T-helper 1 cell treated with Interleukin-12 subunit alpha and Interleukin-12 subunit beta and Interleukin-4 antibody, amounts not matched to agents 30 μg/mL and 1 μg/mL, for 36 hours (primary cell): ENCODE measurements around the gene ZNF23.
A peak's percentile ranks its signal among the peaks of the same experiment; 100 is the strongest.

Experiments used
- H3K27ac Mint-ChIP-seq: one replicate; pipeline ENCODE4 v1.8.0; 2021; ENCODE audit warnings: mild to moderate bottlenecking, mixed read lengths
- H3K27me3 Mint-ChIP-seq: one replicate; pipeline ENCODE4 v1.8.0; 2021; ENCODE audit warnings: low read depth, mixed read lengths
- H3K36me3 Mint-ChIP-seq: one replicate; pipeline ENCODE4 v1.8.0; 2021; ENCODE audit warnings: low read depth, mixed read lengths
- H3K4me1 Mint-ChIP-seq: one replicate; pipeline ENCODE4 v1.8.0; 2021; ENCODE audit warnings: low read depth, mixed read lengths
- H3K4me3 Mint-ChIP-seq: one replicate; pipeline ENCODE4 v1.8.0; 2021; ENCODE audit warnings: mild to moderate bottlenecking, moderate library complexity, mixed read lengths
- H3K9me3 Mint-ChIP-seq: one replicate; pipeline ENCODE4 v1.8.0; 2021; ENCODE audit warnings: mixed read lengths

Gene ZNF23

DNA sequence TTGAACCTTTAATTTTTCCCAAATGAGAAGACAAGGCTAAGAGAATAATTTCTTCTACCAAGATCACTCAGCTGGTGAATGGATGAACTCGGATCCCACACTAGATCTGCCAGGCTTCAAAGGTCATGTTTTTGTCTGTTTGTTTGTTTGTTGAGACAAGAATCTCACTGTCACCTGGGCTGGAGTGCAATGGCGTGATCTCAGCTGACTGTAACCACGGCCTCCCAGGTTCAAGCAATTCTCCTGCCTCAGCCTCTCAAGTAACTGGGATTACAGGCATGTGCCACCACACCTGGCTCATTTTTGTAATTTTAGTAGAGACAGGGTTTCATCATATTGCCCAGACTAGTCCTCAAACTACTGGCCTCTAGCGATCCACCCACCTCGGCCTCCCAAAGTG, 20.5 kb upstream of the ZNF23 start:
- no peak overlapping the region for H3K4me3 Mint-ChIP-seq
- no peak overlapping the region for H3K27ac Mint-ChIP-seq
- H3K4me1 Mint-ChIP-seq, result peaks cover 14% of the 10 kb centered on the region
- H3K9me3 Mint-ChIP-seq, result no peaks in the 10 kb centered on the region
- H3K36me3 Mint-ChIP-seq, result no peaks in the 10 kb centered on the region
- H3K27me3 Mint-ChIP-seq, result no peaks in the 10 kb centered on the region

DNA sequence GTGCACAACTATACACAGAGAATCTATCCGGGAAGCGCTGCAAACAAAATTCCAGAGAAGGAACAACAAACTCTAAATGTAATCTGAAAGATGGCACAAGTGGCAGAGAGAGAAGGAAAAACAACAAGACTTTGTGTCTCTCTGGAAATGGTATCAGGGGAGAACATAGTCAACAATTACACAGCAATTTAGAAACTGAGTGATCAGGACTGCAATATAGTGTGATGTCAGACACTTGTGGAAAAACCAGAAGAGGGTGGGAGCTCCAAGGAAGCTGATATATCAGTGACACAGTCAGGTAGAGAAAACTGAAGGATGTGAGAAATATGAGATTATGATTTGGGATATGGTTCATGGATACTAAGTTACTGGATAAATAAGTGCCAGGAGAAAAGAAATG, 18.9 kb upstream of the ZNF23 start:
- no peak overlapping the region for H3K27ac Mint-ChIP-seq
- peaks cover 2% of the 10 kb centered on the region for H3K36me3 Mint-ChIP-seq
- no peaks in the 10 kb centered on the region for H3K9me3 Mint-ChIP-seq
- no peaks in the 10 kb centered on the region for H3K27me3 Mint-ChIP-seq
- no peak overlapping the region for H3K4me3 Mint-ChIP-seq
- H3K4me1 Mint-ChIP-seq, result peaks cover 17% of the 10 kb centered on the region

DNA sequence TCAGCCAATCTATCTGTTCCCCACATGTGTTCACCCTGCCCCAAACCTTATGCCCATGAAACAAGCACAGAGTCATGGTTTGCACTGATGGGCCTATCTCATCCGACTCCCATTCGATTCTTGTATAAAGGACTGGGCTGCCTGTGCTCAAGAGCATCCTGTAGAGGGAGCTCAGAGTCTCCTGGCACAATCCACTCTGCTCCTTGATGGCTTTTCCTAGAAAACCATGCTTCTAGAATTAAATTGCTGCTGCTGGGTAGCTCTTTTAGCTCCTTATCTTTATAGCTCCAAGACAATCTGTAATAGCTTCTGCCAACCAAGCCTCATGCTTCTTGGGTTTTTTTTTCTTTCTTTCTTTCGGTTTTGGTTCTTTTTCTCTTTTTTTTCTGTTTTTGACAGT, 17.4 kb upstream of the ZNF23 start:
- Mint-ChIP-seq H3K36me3 (peaks cover 5% of the 10 kb centered on the region), H3K4me3 (no peak overlapping the region), H3K27ac (no peak overlapping the region), H3K27me3 (no peaks in the 10 kb centered on the region), H3K4me1 (peaks cover 12% of the 10 kb centered on the region), H3K9me3 (no peaks in the 10 kb centered on the region)

DNA sequence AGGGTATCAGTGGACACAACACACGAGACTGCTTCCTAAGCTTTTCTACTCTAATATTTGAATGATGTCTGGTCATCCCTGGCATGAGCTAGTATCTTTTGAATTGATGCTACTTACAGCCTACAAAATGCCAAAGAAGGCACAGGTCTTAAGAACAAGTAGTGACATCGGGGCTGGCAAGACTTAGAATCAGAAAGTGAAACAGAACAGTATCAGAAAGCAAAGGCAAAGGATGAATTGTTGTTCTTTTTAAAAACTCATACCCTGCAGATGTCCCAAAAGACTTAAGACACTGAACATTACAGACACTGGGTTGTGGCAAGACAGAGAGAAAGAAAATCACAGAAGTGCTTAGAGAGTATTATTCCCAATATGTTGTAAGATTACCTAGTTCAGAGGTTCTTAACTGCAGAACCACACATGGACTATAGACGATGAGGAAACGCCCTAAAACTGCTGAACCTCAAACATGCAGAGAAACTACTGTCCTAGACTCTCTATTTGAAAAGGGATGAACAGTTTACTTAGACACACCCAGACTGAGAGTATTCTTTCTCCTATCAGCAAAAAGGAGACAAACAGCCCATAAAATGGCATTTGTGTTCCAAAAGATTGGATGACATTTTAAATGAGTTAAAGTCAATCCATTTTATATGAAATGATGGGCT, 14.5 kb upstream of the ZNF23 start:
- Mint-ChIP-seq H3K36me3 (peaks cover 5% of the 10 kb centered on the region), H3K4me3 (no peak overlapping the region), H3K27me3 (no peaks in the 10 kb centered on the region), H3K9me3 (no peaks in the 10 kb centered on the region), H3K4me1 (peaks cover 5% of the 10 kb centered on the region), H3K27ac (peak overlapping the region; percentile 47)

DNA sequence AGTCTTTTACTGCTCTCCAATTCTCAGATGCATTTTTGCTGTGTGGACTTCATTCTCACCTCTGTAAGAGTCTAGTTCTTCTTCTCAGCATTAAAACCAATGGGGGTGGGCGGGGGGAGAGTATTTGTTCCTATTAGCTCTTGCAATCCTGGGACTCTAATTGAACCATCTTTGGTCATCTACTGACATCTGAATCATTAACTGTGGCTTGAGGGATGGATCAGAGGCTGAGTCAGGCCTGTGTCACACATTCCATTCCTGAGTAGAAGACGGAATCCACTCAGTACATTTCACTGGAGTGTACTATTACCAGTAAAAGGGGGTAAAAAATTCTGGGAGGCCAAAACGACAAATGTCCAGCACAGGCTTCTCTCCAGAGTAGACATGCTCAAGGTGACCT, 12.8 kb upstream of the ZNF23 start:
- Mint-ChIP-seq H3K27ac (no peak overlapping the region), H3K27me3 (no peaks in the 10 kb centered on the region), H3K9me3 (no peaks in the 10 kb centered on the region), H3K4me1 (peaks cover 3% of the 10 kb centered on the region), H3K4me3 (no peak overlapping the region), H3K36me3 (peaks cover 5% of the 10 kb centered on the region)

DNA sequence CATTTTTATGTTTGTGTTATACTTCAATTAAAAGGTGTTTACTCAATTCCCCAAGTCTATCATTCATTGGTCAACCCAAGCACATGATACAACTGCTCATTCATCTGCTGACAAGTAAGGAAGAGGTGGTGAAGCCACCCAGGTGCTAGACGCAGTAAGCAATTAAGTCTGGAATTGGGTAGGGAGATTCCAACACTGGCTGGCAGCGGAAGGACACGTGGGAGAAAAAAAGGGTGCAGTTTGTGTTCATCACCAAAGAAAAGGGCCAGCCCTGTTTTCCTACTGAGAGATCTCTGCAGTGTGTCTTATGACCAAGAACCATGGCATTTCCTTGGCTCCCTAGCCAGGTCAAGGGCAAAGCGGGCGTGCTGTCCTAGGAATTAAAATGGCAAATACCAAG, 11.8 kb upstream of the ZNF23 start:
- peaks cover 3% of the 10 kb centered on the region for H3K4me1 Mint-ChIP-seq
- H3K27ac Mint-ChIP-seq, result no peak overlapping the region
- peaks cover 5% of the 10 kb centered on the region for H3K36me3 Mint-ChIP-seq
- no peaks in the 10 kb centered on the region for H3K27me3 Mint-ChIP-seq
- no peaks in the 10 kb centered on the region for H3K9me3 Mint-ChIP-seq
- H3K4me3 Mint-ChIP-seq, result no peak overlapping the region

DNA sequence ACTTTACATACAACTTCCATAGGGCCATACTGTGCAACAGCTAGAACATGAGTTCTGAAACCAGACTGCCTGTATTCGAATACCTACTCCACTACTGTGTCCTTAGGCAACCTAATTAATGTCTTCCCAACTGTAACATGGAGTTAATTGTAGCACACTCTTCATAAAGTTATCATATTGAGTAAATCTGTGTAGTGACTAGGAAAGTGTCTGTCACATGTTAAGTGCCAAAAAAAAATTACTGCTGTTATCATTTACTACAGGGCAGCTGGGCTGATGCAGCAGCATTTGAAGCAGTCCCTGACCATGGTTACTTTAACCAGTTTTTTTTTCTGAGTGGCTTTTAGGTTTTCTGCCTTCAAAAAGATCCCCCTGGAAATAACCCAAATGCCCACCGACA, 10.9 kb upstream of the ZNF23 start:
- Mint-ChIP-seq H3K27me3 (no peaks in the 10 kb centered on the region), H3K4me1 (peaks cover 3% of the 10 kb centered on the region), H3K4me3 (no peak overlapping the region), H3K9me3 (no peaks in the 10 kb centered on the region), H3K36me3 (peaks cover 5% of the 10 kb centered on the region), H3K27ac (no peak overlapping the region)

DNA sequence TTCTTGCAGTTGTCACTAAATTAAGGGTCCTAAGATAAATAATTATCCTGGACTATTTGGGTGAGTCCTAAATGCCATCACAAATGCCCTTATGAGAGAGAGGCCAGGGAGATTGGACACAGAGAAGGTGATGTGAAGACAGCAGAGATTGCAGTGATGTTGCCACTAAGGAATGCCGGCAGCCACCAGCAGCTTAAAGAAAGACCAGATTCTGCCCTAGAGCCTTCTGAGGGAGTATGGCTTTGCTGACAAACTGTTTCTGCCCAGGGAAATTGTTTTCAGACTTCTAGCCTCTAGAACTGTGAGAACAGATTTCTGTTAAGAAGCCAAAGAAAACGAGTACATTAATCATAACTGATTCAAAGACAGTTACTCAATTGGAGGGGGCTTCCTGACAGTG, 10.0 kb upstream of the ZNF23 start:
- H3K27ac Mint-ChIP-seq, result no peak overlapping the region
- no peaks in the 10 kb centered on the region for H3K27me3 Mint-ChIP-seq
- H3K4me1 Mint-ChIP-seq, result peaks cover 3% of the 10 kb centered on the region

DNA sequence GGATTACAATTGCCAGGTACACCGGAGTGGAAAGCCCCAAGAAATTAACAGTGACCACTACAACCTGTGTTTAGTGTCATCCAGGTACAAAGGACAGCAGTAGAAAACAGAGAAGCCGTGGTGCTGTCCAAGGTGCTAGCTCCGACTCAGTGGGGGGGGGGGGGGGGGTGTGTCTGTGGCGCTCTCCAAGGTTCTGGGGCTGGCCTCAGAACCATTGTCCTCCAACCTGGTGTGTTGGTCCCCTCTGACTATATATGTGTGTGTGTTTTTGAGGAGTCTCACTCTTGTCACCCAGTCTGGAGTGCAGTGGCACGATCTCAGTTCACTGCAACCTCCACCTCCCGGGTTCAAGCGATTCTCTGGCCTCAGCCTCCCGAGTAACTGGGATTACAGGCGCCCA, 5.8 kb upstream of the ZNF23 start:
- no peak overlapping the region for H3K4me3 Mint-ChIP-seq

More for the DNA sequence above, 10.0 kb upstream of the ZNF23 start:
- Mint-ChIP-seq H3K4me3 (no peak overlapping the region), H3K9me3 (no peaks in the 10 kb centered on the region), H3K36me3 (peaks cover 5% of the 10 kb centered on the region)

DNA sequence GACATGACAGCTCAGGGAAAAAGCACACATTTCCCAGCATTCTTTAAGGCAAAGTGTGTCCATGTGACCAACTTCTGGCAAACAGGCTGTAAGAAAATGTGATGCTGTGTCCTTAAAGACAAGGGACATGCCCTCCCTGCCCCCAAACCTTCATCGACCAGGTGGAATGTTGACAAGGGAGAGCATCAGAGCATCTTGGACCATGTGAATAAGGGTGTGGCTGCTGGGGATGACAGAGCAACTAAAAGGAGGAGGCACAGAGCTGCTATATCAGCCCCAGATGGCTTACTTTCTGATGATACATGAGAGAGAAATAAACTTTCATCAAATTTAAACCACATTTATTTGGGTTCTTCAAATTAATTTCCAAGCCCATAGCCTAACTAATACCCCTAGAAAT, 2.2 kb upstream of the ZNF23 start:
- Mint-ChIP-seq H3K27ac (no peak overlapping the region), H3K9me3 (no peaks in the 10 kb centered on the region), H3K4me3 (no peak overlapping the region), H3K36me3 (no peaks in the 10 kb centered on the region), H3K4me1 (peaks cover 7% of the 10 kb centered on the region), H3K27me3 (no peaks in the 10 kb centered on the region)

More for the DNA sequence above, 5.8 kb upstream of the ZNF23 start:
- H3K9me3 Mint-ChIP-seq, result no peaks in the 10 kb centered on the region
- no peaks in the 10 kb centered on the region for H3K36me3 Mint-ChIP-seq
- H3K27me3 Mint-ChIP-seq, result no peaks in the 10 kb centered on the region
- no peak overlapping the region for H3K27ac Mint-ChIP-seq
- H3K4me1 Mint-ChIP-seq, result peaks cover 2% of the 10 kb centered on the region

DNA sequence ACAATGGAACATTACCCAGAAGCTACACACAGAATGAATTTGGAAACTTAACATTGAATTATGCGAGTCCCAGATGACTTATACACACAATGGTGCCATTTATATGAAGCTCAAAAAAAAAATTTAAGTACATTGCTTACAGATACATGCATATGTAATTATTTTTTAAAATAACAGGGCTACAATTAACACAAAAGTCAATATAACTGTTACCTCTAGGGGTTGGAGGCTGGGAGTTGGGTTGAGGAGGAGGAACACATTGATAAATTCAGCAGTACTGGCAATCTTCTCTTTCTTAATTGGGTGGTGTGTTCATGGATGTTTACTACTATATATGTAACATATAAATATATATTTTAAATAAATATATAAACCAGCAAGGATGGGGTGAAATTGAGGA, 1.1 kb downstream of the ZNF23 start:
- Mint-ChIP-seq H3K27ac (no peak overlapping the region), H3K4me1 (peaks cover 7% of the 10 kb centered on the region), H3K27me3 (no peaks in the 10 kb centered on the region), H3K4me3 (peak overlapping the region; percentile 89), H3K36me3 (peaks cover 3% of the 10 kb centered on the region), H3K9me3 (no peaks in the 10 kb centered on the region)

DNA sequence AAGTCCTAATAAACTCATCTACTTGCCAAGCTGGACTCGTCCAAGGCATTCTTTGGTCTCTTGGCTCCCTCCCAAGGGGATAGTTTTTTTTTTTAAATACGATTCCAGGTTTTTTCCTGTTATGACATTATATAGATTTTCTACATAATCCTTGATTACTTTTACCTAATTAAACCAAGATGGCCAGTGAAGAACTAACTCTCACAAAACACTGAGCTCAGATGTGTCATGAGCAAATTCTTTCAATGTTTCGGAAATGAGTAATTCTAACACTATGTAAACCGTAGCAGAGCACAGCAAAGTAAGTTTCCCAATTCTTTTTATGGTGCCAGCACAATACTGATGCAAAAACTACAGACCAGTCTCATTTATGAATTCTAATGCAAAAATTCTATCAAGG, 1.8 kb downstream of the ZNF23 start:
- H3K27ac Mint-ChIP-seq, result no peak overlapping the region
- peaks cover 7% of the 10 kb centered on the region for H3K4me1 Mint-ChIP-seq
- peaks cover 7% of the 10 kb centered on the region for H3K36me3 Mint-ChIP-seq
- H3K4me3 Mint-ChIP-seq, result no peak overlapping the region
- no peaks in the 10 kb centered on the region for H3K9me3 Mint-ChIP-seq
- no peaks in the 10 kb centered on the region for H3K27me3 Mint-ChIP-seq

DNA sequence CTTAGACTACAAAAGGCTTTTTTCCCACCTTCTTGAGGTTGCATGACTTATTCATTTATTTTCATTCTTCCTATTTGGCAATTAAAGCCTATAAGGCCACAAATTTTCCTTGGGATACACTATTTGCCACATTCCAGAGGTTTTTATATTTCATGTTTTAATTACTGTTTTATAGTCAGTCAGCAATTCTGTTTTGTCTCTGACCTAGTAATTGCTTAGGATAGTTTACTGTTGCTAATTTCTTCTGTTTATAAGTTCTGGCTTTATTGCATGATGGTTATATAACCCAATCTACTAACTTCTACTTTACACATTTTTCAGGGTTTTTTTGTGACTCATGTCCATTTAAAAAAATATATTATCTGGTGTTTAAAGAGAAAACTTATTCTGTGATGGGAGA, 2.5 kb downstream of the ZNF23 start:
- Mint-ChIP-seq H3K4me3 (no peak overlapping the region), H3K4me1 (peaks cover 7% of the 10 kb centered on the region), H3K27me3 (no peaks in the 10 kb centered on the region), H3K9me3 (peaks cover 7% of the 10 kb centered on the region), H3K27ac (no peak overlapping the region), H3K36me3 (peaks cover 11% of the 10 kb centered on the region)

DNA sequence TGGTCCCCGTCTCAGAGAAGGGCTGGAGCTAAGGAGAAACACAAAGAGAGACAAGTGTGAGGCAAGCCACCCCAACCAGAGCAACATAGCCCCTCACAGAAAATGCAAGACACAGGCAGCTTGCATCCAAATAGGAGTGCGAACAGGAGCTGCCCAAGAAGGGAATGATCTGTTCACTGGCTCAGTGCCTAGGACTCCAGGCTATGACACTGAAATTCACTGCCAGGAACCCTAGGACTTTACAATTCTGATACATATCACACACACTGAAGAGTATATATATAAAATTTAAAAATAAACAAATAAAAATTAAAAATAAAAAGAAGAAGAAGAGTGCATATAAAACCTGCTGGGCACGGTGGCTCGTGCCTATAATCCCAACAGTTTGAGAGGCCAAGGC, 5.2 kb downstream of the ZNF23 start:
- Mint-ChIP-seq H3K4me3 (no peak overlapping the region), H3K36me3 (peaks cover 34% of the 10 kb centered on the region), H3K9me3 (peaks cover 30% of the 10 kb centered on the region), H3K27me3 (no peaks in the 10 kb centered on the region), H3K4me1 (no peaks in the 10 kb centered on the region), H3K27ac (no peak overlapping the region)

DNA sequence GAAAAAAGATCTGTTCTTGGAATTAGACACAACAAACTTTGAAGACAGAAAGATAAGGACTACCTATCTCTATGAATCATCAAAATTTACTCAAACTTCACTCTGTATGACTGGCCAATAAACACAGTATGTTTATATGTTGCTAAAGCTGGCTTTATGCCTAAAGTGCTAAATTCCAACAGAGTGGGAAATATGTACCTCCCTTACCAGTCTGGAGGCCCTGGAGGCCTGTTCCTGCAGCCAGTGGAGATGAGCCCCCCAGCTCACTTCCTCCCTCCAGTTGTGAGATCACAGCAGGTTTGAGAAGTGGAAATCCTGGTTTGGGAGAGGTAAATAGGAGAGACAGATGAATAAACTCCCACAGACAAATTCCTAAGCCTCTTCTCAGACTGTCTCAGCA, 9.0 kb downstream of the ZNF23 start:
- Mint-ChIP-seq H3K27ac (no peak overlapping the region), H3K27me3 (no peaks in the 10 kb centered on the region), H3K36me3 (peaks cover 60% of the 10 kb centered on the region), H3K4me1 (no peaks in the 10 kb centered on the region), H3K4me3 (no peak overlapping the region), H3K9me3 (peaks cover 67% of the 10 kb centered on the region)

DNA sequence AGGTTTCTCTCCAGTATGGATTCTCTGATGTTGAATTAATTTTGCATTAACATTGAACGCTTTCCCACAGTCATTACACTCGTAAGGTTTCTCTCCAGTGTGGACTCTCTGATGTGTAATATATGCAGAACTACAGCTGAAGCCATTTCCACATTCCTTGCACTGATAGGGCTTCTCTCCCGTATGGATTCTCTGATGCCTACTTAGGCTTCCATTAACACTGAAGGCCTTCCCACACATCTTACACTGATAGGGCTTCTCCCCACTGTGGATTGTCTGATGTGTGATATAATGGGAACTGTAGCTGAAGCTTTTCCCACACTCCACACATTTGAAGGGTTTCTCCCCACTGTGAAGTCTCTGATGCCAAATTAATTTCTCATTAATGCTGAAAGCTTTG, 13.0 kb downstream of the ZNF23 start:
- Mint-ChIP-seq H3K9me3 (peaks cover 79% of the 10 kb centered on the region), H3K27ac (no peak overlapping the region)

More for the DNA sequence above, 13.0 kb downstream of the ZNF23 start:
- Mint-ChIP-seq H3K27me3 (no peaks in the 10 kb centered on the region), H3K4me3 (no peak overlapping the region), H3K4me1 (no peaks in the 10 kb centered on the region), H3K36me3 (peaks cover 45% of the 10 kb centered on the region)
